Pancreas (tissue), 10 donors: ENCODE results near the gene ALDH8A1. TPM values are rescaled to one million over a fixed set of nuclear protein-coding genes. Genes with fewer than 3 reads are reported as not detected.

Experiments
- ATAC-seq, 4 donors: fragments of 200-7000 bp; cut with Tn5 transposase; one replicate each; pipeline versions ENCODE4 v1.8.0 to v1.9.1; 2020; ENCODE audit warnings: mild to moderate bottlenecking in 4 of 4, moderate library complexity in 4 of 4
- DNase-seq, 6 donors: peaks; one replicate each; pipeline ENCODE4 v3.0.0-alpha.2; 2020
- FAIRE-seq: peaks from 2 replicates; lab custom pipeline; 2012; peaks lifted over from hg19 to GRCh38; lab: Jason Lieb, UNC
- H3K27ac ChIP-seq, 4 donors: fragments of 200-600 bp; sonication (generic); 1 replicate in 3 of 4; 2 replicates in 1 of 4; pipeline versions ENCODE4 v1.5.0 to v1.8.0; 2020
- H3K27me3 ChIP-seq, 4 donors: fragments of 200-600 bp; one replicate each; pipeline ENCODE4 v1.8.0; 2021
- H3K36me3 ChIP-seq, 3 donors: fragments of 200-600 bp; sonication (generic) in 1 of 3; one replicate each; pipeline versions ENCODE4 v1.5.0 to v1.8.0; 2020 to 2021
- H3K4me1 ChIP-seq, 3 donors: fragments of 200-600 bp; one replicate each; pipeline ENCODE4 v1.8.0; 2021
- H3K4me3 ChIP-seq, 4 donors: fragments of 200-600 bp; sonication (generic) in 2 of 4; one replicate each; pipeline versions ENCODE4 v1.5.0 to v1.8.0; 2020 to 2021
- H3K9me3 ChIP-seq, 4 donors: fragments of 200-600 bp; one replicate each; pipeline ENCODE4 v1.8.0; 2021
- CTCF ChIP-seq, 4 donors: fragments of 200-600 bp; sonication (generic) in 3 of 4; IDR thresholded peaks; one replicate each; pipeline versions ENCODE4 v1.5.0 to v1.8.0; 2021; ENCODE audit warnings: antibody characterized with exemption in 4 of 4
- WGBS, 2 donors: extraction: QIAGEN DNeasy Blood & Tissue Kit; methylation state at CpG; one replicate each; pipeline ENCODE4 v1.1.7; 2013; 5-methylcytosine and 5-hydroxymethylcytosine counted together
- intact Hi-C, 3 donors: fragments of 100-400 bp; cut with DNase I; formaldehyde crosslinking; loops; one replicate each; pipeline versions ENCODE4 v1.11.1 to v1.14.2; 2022
- polyA plus RNA-seq, 2 donors: library from polyadenylated mRNA; stranded (reverse); fragments of 200-250 nt; gene quantifications; one replicate each; pipeline ENCODE4 v1.2.3, GENCODE V29; 2013
- total RNA-seq, 6 donors: library from RNA; stranded (reverse); fragmentation: NEBNext Ultra II Directional in 4 of 6; extraction: Animal tissue kit (Norgen Biotek cat#: 25700) in 4 of 6; gene quantifications; one replicate each; pipeline versions ENCODE4 v1.2.1 to v1.2.4, GENCODE V29; 2021 to 2023
- donor health status: healthy with polysubstance abuse.
- donor health status: DM: no; HTN: no; CAD: no; lungs with moderate emphysema.
- donor health status: DM: no; HTN: no; CAD: no.
- donor health status: control.
- donor health status: control.
- donor health status: Bipolar disorder and iron deficiency.
- donor health status: DM: yes; HTN: yes; CAD: no.
- donor health status: DM: no; HTN: no; CAD: no.
- donor health status: DM: no; HTN: no; CAD: no.
- donor health status: DM: yes; HTN: yes; CAD: no.

Gene ALDH8A1
- total and polyA plus RNA-seq, 8 donors = 0.12 to 1.4 (median 0.74) TPM

GRCh38 chr6:134954272-134955000, 4.5 kb upstream of the ALDH8A1 start:
- Histone ChIP-seq H3K4me1 (no peaks in the 10 kb centered on the region), H3K4me3 (no peak overlapping the region), H3K36me3 (no peaks in the 10 kb centered on the region), H3K27me3 (no peaks in the 10 kb centered on the region), H3K27ac (no peak overlapping the region), H3K9me3 (no peaks in the 10 kb centered on the region)
- 54 to 56% methylated on average over 4 of the region's 4 CpGs for WGBS, 2 donors
- no peak for DNase-seq
- no peak for FAIRE-seq
- peak in 3 of 4 donors; percentile 35 to 55 (median 51) for ATAC-seq
- intact Hi-C loops = no loop called here
- no peak for TF ChIP-seq CTCF (IDR thresholded peaks at IDR 0.05)

DNA sequence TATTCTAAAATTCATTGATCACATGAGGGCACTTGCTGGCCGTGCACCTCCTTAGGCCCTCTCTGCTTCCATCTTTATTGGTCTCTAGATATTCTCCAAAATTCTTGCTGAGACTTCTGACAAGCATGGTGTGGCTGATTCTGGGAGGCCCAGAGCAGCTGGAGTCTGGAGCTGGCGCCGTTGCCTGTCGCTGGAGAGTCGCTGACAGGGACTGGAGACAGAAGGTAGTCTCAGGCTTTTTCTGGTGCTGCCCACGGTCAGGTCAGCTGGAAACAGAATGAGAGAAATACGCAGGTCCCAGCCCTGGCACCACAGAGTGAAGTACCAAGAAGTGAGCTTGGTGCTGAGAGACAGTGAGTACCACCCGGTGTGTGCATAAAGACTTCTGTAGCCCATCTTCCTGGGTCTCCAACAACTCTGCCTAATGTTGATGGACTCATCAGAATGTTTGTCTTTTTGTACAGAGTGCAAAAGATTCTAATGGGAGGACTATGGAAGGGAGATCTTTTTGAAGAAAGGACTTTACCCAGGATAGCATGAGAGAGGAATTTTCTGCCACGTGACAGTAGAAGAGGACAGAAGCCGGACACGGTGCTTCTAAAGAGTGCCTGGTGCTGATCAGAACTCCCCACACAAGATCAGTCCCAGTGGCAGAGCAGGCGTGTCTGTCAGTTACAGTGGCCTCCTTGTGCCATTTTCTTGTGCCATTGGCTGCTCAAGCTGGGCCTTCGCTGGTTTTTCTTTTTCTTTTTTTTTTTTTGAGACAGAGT, 1.8 kb upstream of the ALDH8A1 start:
- WGBS, 2 donors = 83 to 89% methylated on average over 13 of the region's 13 CpGs
- intact Hi-C loops = no loop called here
- H3K27ac ChIP-seq = no peak overlapping the region
- FAIRE-seq = no peak
- ATAC-seq = no peak
- H3K27me3 ChIP-seq = no peaks in the 10 kb centered on the region
- no peak for TF ChIP-seq CTCF (IDR thresholded peaks at IDR 0.05)
- H3K9me3 ChIP-seq = no peaks in the 10 kb centered on the region
- peaks cover 0 to 8% (median 0%) of the 10 kb centered on the region in 3 donors for H3K4me1 ChIP-seq
- no peaks in the 10 kb centered on the region for H3K36me3 ChIP-seq
- H3K4me3 ChIP-seq = no peak overlapping the region
- DNase-seq = no peak

DNA sequence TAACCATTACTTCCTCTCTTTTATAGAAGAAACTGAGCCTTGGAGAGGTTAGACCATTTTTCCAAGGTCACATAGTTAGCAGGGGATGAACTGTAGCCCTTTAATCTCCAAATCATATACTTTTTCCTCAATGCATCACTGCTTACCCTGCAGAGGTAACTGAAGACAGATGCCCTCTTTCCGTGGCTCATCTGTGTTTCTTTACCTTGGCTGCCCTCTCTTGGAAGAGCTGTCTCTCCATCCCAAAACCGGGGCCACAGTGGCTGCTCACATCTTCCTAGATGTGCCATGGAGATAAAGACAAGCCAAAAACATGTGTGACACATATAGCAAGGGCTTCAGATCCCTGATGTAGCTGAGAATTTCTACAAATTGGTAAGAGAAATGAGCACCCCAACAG, 581 bp upstream of the ALDH8A1 start:
- intact Hi-C loops = no loop called here
- no peak overlapping the region for H3K27ac ChIP-seq
- no peaks in the 10 kb centered on the region for H3K9me3 ChIP-seq
- TF ChIP-seq CTCF (IDR thresholded peaks at IDR 0.05) = no peak
- no peak overlapping the region for H3K4me3 ChIP-seq
- H3K27me3 ChIP-seq = no peaks in the 10 kb centered on the region
- DNase-seq = no peak
- ATAC-seq = no peak
- FAIRE-seq = no peak
- H3K4me1 ChIP-seq = peaks cover 0 to 8% (median 0%) of the 10 kb centered on the region in 3 donors
- 49 to 55% methylated on average over 2 of the region's 2 CpGs for WGBS, 2 donors
- no peaks in the 10 kb centered on the region for H3K36me3 ChIP-seq

DNA sequence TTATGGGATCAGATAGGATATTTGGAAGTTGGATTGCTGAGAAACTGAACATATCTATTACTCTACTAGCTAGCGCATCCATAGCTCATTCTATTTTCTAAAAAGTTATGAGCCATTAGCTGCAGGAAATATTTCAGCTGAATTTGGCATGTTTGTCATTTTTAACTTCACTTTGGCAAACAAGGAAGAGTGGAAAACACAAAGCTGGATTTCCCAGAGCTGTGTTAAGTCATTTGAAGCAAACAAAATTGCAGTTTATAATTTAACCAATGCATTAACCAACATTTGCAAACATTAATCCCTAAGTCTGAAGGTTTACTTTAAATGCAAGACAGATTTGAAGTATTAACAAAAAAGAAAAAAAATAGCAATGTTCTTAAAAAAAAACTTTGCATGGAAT, 1.2 kb downstream of the ALDH8A1 start:
- H3K4me1 ChIP-seq = peaks cover 0 to 8% (median 0%) of the 10 kb centered on the region in 3 donors
- WGBS, 2 donors = 63 to 67% methylated on average over 1 of the region's 1 CpG
- no peak for ATAC-seq
- no peak for FAIRE-seq
- no peak overlapping the region for H3K4me3 ChIP-seq
- intact Hi-C loops = no loop called here
- no peak overlapping the region for H3K27ac ChIP-seq
- TF ChIP-seq CTCF (IDR thresholded peaks at IDR 0.05) = no peak
- no peaks in the 10 kb centered on the region for H3K27me3 ChIP-seq
- H3K9me3 ChIP-seq = no peaks in the 10 kb centered on the region
- no peaks in the 10 kb centered on the region for H3K36me3 ChIP-seq
- DNase-seq = no peak

DNA sequence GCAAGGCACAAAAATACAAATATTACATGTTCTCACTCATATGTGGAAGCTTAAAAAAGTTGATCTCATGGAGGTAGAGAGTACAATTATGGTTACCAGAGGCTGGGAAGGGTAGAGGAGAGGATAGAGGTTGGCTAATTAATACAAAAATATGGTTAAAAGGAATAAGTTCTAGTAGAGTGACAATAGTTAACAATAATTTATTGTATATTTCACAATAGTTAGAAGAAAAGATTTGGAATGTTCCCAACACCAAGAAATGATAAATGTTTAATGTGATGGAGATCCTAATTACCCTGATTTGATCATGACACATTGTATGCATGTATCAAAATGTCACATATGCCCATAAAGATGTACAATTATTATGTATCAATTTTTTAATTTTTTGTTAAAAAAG, 1.8 kb downstream of the ALDH8A1 start:
- peaks cover 0 to 8% (median 0%) of the 10 kb centered on the region in 3 donors for H3K4me1 ChIP-seq
- H3K36me3 ChIP-seq = no peaks in the 10 kb centered on the region
- ATAC-seq = no peak
- H3K27ac ChIP-seq = no peak overlapping the region
- no peaks in the 10 kb centered on the region for H3K9me3 ChIP-seq
- no peak overlapping the region for H3K4me3 ChIP-seq
- no peaks in the 10 kb centered on the region for H3K27me3 ChIP-seq
- TF ChIP-seq CTCF (IDR thresholded peaks at IDR 0.05) = no peak
- FAIRE-seq = no peak
- intact Hi-C loops = no loop called here
- no peak for DNase-seq
